MG63 (cell line): ENCODE data around the gene TMBIM6. TPM values are rescaled to one million over a fixed set of nuclear protein-coding genes. Genes with fewer than 3 reads are reported as not detected.

Experiments used
- total RNA-seq: library from RNA; depleted of rRNA; stranded (reverse); fragments of >200 nt; shearing (Covaris generic); gene quantifications from 2 replicates; pipeline ENCODE4 v1.2.3, GENCODE V29; 2014; ENCODE audit warnings: low replicate concordance; rRNA removed

Gene TMBIM6
- total RNA-seq, 1 experiment from 2014 or later: 260 TPM

Other genes with a start within 250 kb of the TMBIM6 start
- not detected in 2 replicates for gene KCNH3, start 202.5 kb upstream of the TMBIM6 start, total RNA-seq
- 54.4 and 107 TPM in 2 replicates for gene MCRS1, start 173.4 kb upstream of the TMBIM6 start, total RNA-seq
- not detected in 2 replicates for gene FAM186B, start 135.9 kb upstream of the TMBIM6 start, total RNA-seq
- 4.8 and 8.6 TPM in 2 replicates for gene PRPF40B, start 118.0 kb upstream of the TMBIM6 start, total RNA-seq
- gene FMNL3, start 34.2 kb upstream of the TMBIM6 start, total RNA-seq: 8.8 and 12.8 TPM in 2 replicates
- 5.3 and 8.8 TPM in 2 replicates for gene NCKAP5L, start 86.9 kb downstream of the TMBIM6 start, total RNA-seq
- gene BCDIN3D, start 101.5 kb downstream of the TMBIM6 start, total RNA-seq: 1.8 and 5.8 TPM in 2 replicates
- gene FAIM2, start 162.3 kb downstream of the TMBIM6 start, total RNA-seq: not detected in 2 replicates
- not detected in 2 replicates for gene AQP2, start 209.2 kb downstream of the TMBIM6 start, total RNA-seq
- not detected in 2 replicates for gene AQP5, start 220.3 kb downstream of the TMBIM6 start, total RNA-seq
- not detected in 2 replicates for gene AQP6, start 231.4 kb downstream of the TMBIM6 start, total RNA-seq